ENCODE data around the gene LIN7A.
A peak's percentile ranks its signal among the peaks of the same experiment; 100 is the strongest.

- TF ChIP-seq CTCF (IDR thresholded peaks at IDR 0.05) (peak; percentile 44 to 67 (median 54)), POLR2A (IDR thresholded peaks at IDR 0.05) (no peak)
Measured at GRCh38 chr12:80837342-80837978, 100.3 kb downstream of the LIN7A start.

Data from uterus (tissue), 2 donors.